SKM-1 (cell line): ENCODE data around the gene RPL23.
"Not testable (repeated sequence)": the region's sequence is repeated elsewhere in the genome, so short reads cannot be mapped to it uniquely, and the experiment has no call there.

Experiments
- DNase-seq: peaks from one replicate; lab custom pipeline; 2025; ENCODE audit not compliant: unreplicated experiment; lab: John Stamatoyannopoulos, UW

Gene RPL23

GRCh38 chr17:38868817-38869525, 15.4 kb upstream of the RPL23 start:
- DNase-seq, result peak; percentile 49

- DNase-seq, result no peak
These were observed 14.7 kb upstream of the RPL23 start for GRCh38 chr17:38867968-38868816.

- DNase-seq, result peak; percentile 37
These were observed 13.9 kb upstream of the RPL23 start for GRCh38 chr17:38867179-38867967.

- DNase-seq, result no peak
These were observed 11.3 kb upstream of the RPL23 start for GRCh38 chr17:38864636-38865398.

GRCh38 chr17:38861399-38861843, 7.9 kb upstream of the RPL23 start:
- no peak for DNase-seq

- no peak for DNase-seq
These were observed 3.8 kb upstream of the RPL23 start for GRCh38 chr17:38857271-38857670.

GRCh38 chr17:38855101-38855714, 1.7 kb upstream of the RPL23 start:
- DNase-seq, result not testable (repeated sequence)

- DNase-seq, result no peak
These were observed 690 bp downstream of the RPL23 start for GRCh38 chr17:38852771-38853291.

- DNase-seq, result no peak
These were observed 2.1 kb downstream of the RPL23 start for GRCh38 chr17:38851434-38851833.

- DNase-seq, result no peak
These were observed 3.1 kb downstream of the RPL23 start for GRCh38 chr17:38850374-38850773.

GRCh38 chr17:38848939-38849605, 4.4 kb downstream of the RPL23 start:
- DNase-seq, result no peak

GRCh38 chr17:38848557-38848891, 5.0 kb downstream of the RPL23 start:
- DNase-seq, result no peak

GRCh38 chr17:38844261-38844757, 9.2 kb downstream of the RPL23 start:
- no peak for DNase-seq

GRCh38 chr17:38825762-38826247, 27.7 kb downstream of the RPL23 start:
- no peak for DNase-seq

- DNase-seq, result peak; percentile 75
These were observed 28.4 kb downstream of the RPL23 start, which contains the start of gene CWC25 for GRCh38 chr17:38824899-38825761. Gene CWC25 (minus strand): TSS chr17:38825321. CDS start chr17:38825183, 138 bp downstream.

GRCh38 chr17:38815576-38816193, 37.8 kb downstream of the RPL23 start:
- DNase-seq, result no peak

GRCh38 chr17:38809828-38810227, 43.7 kb downstream of the RPL23 start:
- no peak for DNase-seq
